Activated naive CD4-positive, alpha-beta T cell treated with anti-CD3 and anti-CD28 coated beads, Interleukin-2, amount 50 U/mL, for 24 hours (primary cell): ENCODE results near the gene THADA.

Experiments used
- H3K27ac Mint-ChIP-seq: one replicate; pipeline ENCODE4 v1.8.0; 2021; ENCODE audit warnings: mild to moderate bottlenecking, mixed read lengths
- H3K27me3 Mint-ChIP-seq: one replicate; pipeline ENCODE4 v1.8.0; 2021; ENCODE audit warnings: mixed read lengths
- H3K36me3 Mint-ChIP-seq: one replicate; pipeline ENCODE4 v1.8.0; 2021; ENCODE audit warnings: mixed read lengths
- H3K4me1 Mint-ChIP-seq: one replicate; pipeline ENCODE4 v1.8.0; 2021; ENCODE audit warnings: mixed read lengths
- H3K4me3 Mint-ChIP-seq: one replicate; pipeline ENCODE4 v1.8.0; 2021; ENCODE audit warnings: mild to moderate bottlenecking, mixed read lengths
- H3K9me3 Mint-ChIP-seq: one replicate; pipeline ENCODE4 v1.8.0; 2021; ENCODE audit warnings: mixed read lengths

The THADA gene

GRCh38 chr2:43276962-43277391 is 318.9 kb downstream of the THADA start:
- no peak overlapping the region for H3K27ac Mint-ChIP-seq
- H3K9me3 Mint-ChIP-seq, result no peaks in the 10 kb centered on the region
- no peak overlapping the region for H3K4me3 Mint-ChIP-seq
- H3K27me3 Mint-ChIP-seq, result no peaks in the 10 kb centered on the region
- H3K36me3 Mint-ChIP-seq, result peaks cover 23% of the 10 kb centered on the region
- no peaks in the 10 kb centered on the region for H3K4me1 Mint-ChIP-seq

DNA sequence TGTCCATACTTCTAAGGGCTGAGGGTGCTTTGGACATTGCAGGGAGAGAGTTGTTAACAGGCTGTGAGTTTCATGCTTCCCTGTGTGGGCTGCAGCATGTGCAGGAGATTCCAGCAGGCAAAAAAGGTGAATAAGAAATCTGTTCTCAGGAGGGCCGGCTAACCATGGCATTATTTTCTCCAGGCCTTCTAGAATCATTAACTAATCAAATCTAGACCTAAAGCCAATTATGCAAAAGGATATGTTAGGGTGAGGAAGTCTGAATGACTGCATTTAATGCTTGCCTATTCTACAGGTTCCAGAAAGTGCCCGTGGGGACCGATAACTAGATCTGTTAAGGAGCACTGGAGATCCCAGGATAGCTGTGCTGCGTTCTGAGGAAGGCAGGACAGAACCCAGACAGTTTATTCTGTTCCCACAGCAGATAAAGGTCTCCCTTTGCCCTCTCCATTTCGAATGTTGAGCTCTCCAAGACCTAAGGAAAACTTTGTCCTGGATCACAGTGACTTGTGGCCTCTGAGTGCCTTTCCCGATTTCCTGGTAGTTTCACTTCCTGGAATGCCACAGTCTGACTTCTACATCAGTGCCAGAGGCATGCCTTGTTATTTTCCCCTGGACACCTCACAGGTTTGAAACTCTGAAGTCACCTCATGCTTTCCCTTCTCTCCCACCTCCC is 319.4 kb downstream of the THADA start:
- H3K27ac Mint-ChIP-seq, result no peak overlapping the region
- H3K27me3 Mint-ChIP-seq, result no peaks in the 10 kb centered on the region
- no peaks in the 10 kb centered on the region for H3K4me1 Mint-ChIP-seq
- H3K4me3 Mint-ChIP-seq, result no peak overlapping the region
- no peaks in the 10 kb centered on the region for H3K9me3 Mint-ChIP-seq
- peaks cover 23% of the 10 kb centered on the region for H3K36me3 Mint-ChIP-seq

DNA sequence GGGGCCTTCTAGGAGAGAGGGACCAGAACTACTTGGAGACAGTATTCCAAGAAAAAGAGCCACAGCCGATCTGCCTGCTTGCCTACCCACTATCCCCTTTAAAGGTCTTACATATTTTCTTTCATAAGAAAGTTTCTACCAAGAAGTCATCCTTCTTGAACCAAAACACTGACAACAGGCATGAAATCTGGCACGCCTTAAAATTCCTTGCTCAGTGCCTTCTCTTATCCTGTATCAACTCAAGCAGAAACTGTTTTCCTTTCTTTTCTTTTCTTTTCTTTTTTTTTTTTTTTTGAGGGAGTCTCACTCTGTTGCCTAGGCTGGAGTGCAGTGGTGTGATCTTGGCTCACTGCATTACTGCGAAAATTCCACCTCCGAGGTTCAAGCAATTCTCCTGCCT is 321.1 kb downstream of the THADA start:
- Mint-ChIP-seq H3K4me3 (no peak overlapping the region), H3K27ac (no peak overlapping the region), H3K27me3 (no peaks in the 10 kb centered on the region), H3K9me3 (no peaks in the 10 kb centered on the region), H3K4me1 (no peaks in the 10 kb centered on the region), H3K36me3 (peaks cover 15% of the 10 kb centered on the region)

DNA sequence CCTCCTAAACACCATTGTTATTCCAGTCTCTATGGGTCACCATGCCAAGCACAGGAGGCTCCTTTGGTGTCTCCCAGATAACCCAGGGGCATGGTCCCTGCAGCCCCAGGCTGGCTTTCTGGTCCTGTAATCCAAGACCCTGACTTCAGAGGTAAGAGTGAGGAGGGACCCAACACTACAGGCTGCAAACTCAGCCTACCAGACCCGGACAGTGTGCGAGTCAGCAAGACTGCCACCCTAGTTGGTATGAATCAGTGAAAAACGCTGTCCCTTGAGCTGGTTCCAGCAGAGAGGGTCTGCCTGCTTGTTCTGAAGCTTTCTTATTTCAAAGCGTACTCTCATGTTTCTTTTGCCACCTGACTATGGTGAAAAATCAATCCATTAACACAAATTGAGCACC is 321.8 kb downstream of the THADA start:
- Mint-ChIP-seq H3K4me1 (no peaks in the 10 kb centered on the region), H3K27ac (peak overlapping the region; percentile 41), H3K27me3 (no peaks in the 10 kb centered on the region), H3K4me3 (no peak overlapping the region), H3K9me3 (no peaks in the 10 kb centered on the region), H3K36me3 (peaks cover 13% of the 10 kb centered on the region)

- Mint-ChIP-seq H3K27me3 (no peaks in the 10 kb centered on the region), H3K27ac (peak overlapping the region; percentile 41), H3K4me1 (no peaks in the 10 kb centered on the region), H3K9me3 (no peaks in the 10 kb centered on the region), H3K4me3 (no peak overlapping the region), H3K36me3 (peaks cover 12% of the 10 kb centered on the region)
These were observed 322.3 kb downstream of the THADA start for GRCh38 chr2:43273529-43273928.

GRCh38 chr2:43270930-43271615 is 324.8 kb downstream of the THADA start:
- Mint-ChIP-seq H3K9me3 (no peaks in the 10 kb centered on the region), H3K4me1 (no peaks in the 10 kb centered on the region), H3K4me3 (no peak overlapping the region), H3K27ac (no peak overlapping the region), H3K36me3 (peaks cover 8% of the 10 kb centered on the region), H3K27me3 (no peaks in the 10 kb centered on the region)

- Mint-ChIP-seq H3K4me1 (no peaks in the 10 kb centered on the region), H3K9me3 (no peaks in the 10 kb centered on the region), H3K4me3 (no peak overlapping the region), H3K36me3 (peaks cover 8% of the 10 kb centered on the region), H3K27ac (no peak overlapping the region), H3K27me3 (no peaks in the 10 kb centered on the region)
These were observed 325.4 kb downstream of the THADA start for GRCh38 chr2:43270461-43270860.

DNA sequence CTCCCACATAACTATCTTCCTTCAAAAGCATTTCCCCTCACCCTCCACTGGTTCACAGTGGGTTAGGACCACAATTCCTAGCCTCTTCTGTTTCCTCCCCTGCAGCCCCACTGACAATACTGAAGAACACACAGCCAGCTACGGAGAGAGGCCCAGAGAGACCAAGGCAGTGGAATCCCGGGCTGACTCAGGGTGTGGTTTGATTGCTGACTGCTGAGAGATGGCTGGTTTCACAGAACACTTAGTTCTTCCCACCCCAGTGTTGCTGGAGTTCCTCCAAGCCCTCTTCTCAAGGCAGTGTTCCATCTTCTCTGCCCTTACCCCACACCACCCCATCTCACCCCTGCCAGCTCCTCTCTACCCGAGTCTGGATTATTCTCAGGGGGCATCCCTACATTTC is 326.1 kb downstream of the THADA start:
- no peaks in the 10 kb centered on the region for H3K27me3 Mint-ChIP-seq
- H3K4me1 Mint-ChIP-seq, result no peaks in the 10 kb centered on the region
- H3K36me3 Mint-ChIP-seq, result peaks cover 8% of the 10 kb centered on the region
- H3K9me3 Mint-ChIP-seq, result no peaks in the 10 kb centered on the region
- H3K27ac Mint-ChIP-seq, result no peak overlapping the region
- H3K4me3 Mint-ChIP-seq, result no peak overlapping the region

GRCh38 chr2:43269074-43269572 is 326.7 kb downstream of the THADA start:
- Mint-ChIP-seq H3K4me1 (no peaks in the 10 kb centered on the region), H3K9me3 (no peaks in the 10 kb centered on the region), H3K27me3 (no peaks in the 10 kb centered on the region), H3K27ac (no peak overlapping the region), H3K4me3 (no peak overlapping the region), H3K36me3 (peaks cover 7% of the 10 kb centered on the region)

DNA sequence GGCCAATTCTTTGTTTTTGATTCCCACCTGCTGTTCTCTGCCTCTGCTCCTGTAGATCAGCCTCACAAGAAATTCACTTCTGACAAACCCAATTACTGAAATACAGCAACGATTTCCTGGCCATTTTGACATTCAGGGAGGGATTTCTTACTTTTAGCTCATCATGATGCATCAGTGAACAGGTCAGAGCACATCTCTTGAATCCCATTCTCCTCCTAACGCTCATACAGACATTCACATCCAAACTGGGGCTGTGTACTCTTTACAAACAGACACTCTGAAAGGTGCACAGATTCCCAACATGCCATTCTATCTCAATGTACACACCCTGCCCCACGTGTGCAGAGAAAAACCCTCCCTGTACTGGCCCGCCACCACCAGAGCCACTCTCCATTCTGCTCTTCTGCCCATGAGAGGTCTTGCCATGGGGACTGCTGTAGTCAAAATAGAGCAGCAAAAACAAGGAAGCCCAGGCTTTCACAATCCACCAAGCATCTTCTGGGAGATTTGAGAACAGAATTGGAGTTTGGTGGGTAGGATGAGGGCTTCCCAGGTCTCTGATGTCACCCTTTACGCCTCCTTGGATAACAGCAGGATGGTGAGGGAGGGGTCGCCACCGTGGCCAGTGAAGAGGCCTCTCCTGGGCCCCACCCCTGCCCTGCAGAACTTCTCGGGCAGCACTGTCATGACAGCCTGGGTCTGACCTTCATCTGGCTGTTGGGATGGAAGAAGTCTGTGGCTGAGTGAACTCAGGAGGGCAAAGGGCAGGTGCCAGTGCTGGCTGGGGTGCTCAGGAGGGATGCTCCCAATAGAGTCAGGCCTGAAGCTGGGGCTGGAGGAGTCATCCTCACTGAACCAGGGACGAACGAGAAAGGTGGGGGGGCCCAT is 327.5 kb downstream of the THADA start:
- no peak overlapping the region for H3K4me3 Mint-ChIP-seq
- H3K4me1 Mint-ChIP-seq, result no peaks in the 10 kb centered on the region
- H3K36me3 Mint-ChIP-seq, result peaks cover 5% of the 10 kb centered on the region
- no peak overlapping the region for H3K27ac Mint-ChIP-seq
- no peaks in the 10 kb centered on the region for H3K9me3 Mint-ChIP-seq
- H3K27me3 Mint-ChIP-seq, result no peaks in the 10 kb centered on the region

GRCh38 chr2:43267381-43267780 is 328.5 kb downstream of the THADA start:
- H3K4me3 Mint-ChIP-seq, result no peak overlapping the region
- no peaks in the 10 kb centered on the region for H3K9me3 Mint-ChIP-seq
- no peak overlapping the region for H3K27ac Mint-ChIP-seq
- no peaks in the 10 kb centered on the region for H3K4me1 Mint-ChIP-seq
- no peaks in the 10 kb centered on the region for H3K27me3 Mint-ChIP-seq
- peaks cover 7% of the 10 kb centered on the region for H3K36me3 Mint-ChIP-seq

DNA sequence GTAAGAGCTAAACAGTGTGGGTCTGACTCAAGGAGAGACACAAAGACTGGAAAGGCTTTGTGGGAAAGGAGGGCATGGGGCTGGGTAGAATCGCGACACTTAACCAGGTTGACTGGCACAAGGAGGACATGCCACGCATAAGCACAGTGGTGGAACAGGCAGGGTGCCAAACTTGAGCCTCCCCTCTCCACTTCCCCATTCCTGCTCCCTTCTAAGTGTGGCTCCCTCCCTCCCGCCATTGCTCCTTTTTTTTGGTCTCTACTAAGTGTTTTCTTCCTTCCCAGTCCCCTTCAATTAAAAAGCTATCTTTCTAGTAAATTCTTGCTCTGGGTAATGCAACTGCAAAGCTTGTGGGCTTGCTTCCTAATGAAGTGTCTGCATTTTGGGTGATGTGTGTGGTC is 329.1 kb downstream of the THADA start:
- no peaks in the 10 kb centered on the region for H3K9me3 Mint-ChIP-seq
- H3K4me3 Mint-ChIP-seq, result no peak overlapping the region
- H3K4me1 Mint-ChIP-seq, result no peaks in the 10 kb centered on the region
- H3K36me3 Mint-ChIP-seq, result peaks cover 11% of the 10 kb centered on the region
- H3K27me3 Mint-ChIP-seq, result no peaks in the 10 kb centered on the region
- H3K27ac Mint-ChIP-seq, result no peak overlapping the region

DNA sequence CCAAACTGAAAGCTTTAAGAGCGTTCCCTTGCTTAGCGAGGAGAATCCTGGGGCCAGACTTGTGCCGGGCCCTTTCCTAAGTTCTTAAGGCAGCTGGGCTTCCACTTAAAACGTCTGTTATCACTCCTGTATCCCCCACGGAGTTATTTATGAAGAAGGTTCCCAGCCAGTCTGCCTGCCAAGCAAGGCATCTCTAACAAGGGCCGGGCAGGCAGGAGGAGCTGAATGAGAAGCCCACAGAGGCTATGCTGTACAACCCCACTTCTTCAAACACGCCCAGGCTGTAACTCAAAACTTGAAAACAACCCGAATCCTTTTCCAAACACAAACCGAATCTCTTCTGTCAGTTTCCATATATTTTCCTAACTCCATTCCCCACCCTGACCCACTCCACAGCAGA is 330.4 kb downstream of the THADA start:
- Mint-ChIP-seq H3K4me1 (no peaks in the 10 kb centered on the region), H3K4me3 (no peak overlapping the region), H3K27me3 (no peaks in the 10 kb centered on the region), H3K27ac (no peak overlapping the region), H3K36me3 (peaks cover 9% of the 10 kb centered on the region), H3K9me3 (no peaks in the 10 kb centered on the region)

- H3K36me3 Mint-ChIP-seq, result peaks cover 9% of the 10 kb centered on the region
These were observed 330.8 kb downstream of the THADA start for GRCh38 chr2:43265001-43265400.

DNA sequence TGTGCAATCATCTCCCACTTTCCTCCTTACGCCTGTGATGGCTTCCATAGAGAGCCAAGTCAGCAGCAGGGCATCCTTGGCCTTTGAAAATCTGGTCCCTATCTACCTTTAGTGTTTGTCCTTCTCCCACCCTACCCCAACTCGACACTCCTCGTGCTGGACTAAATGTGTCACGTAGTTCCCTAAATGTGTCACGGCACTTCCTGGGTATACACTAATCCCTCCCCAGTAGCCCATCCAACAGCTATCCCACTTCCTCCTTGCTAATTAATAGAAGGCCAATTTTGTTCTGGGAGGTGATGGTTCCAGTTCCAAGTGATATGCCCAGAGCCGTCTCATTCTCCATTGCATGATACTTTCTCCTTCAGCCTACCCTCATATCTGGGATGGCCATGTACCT is 332.9 kb downstream of the THADA start:
- Mint-ChIP-seq H3K27ac (no peak overlapping the region), H3K4me3 (no peak overlapping the region), H3K9me3 (no peaks in the 10 kb centered on the region), H3K27me3 (no peaks in the 10 kb centered on the region), H3K36me3 (peaks cover 9% of the 10 kb centered on the region), H3K4me1 (no peaks in the 10 kb centered on the region)

More at GRCh38 chr2:43265001-43265400, 330.8 kb downstream of the THADA start:
- Mint-ChIP-seq H3K4me1 (no peaks in the 10 kb centered on the region), H3K27me3 (no peaks in the 10 kb centered on the region), H3K4me3 (no peak overlapping the region), H3K27ac (no peak overlapping the region), H3K9me3 (no peaks in the 10 kb centered on the region)

DNA sequence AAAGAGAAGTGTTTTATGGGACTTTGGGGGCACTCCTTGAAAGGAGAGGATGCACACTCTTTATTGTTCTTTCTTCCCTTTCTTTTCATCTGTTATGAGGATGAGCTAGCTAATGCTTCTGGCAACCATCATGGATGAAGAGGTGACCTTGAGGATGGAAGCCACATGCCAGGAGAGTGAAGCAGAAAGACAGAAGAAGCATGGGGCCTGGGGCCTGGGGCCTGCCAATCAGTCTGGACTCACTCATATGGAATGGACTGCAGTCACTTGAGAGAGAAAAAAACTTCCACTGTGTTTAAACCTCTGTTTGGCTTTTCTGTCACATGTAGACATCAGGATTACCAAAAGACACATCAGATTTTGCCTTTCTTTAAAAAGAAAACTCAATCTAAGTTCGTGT is 333.6 kb downstream of the THADA start:
- Mint-ChIP-seq H3K9me3 (no peaks in the 10 kb centered on the region), H3K27me3 (no peaks in the 10 kb centered on the region), H3K36me3 (peaks cover 12% of the 10 kb centered on the region), H3K4me1 (no peaks in the 10 kb centered on the region), H3K4me3 (no peak overlapping the region), H3K27ac (no peak overlapping the region)
